SW 1271 (cell line): ENCODE results near the gene TGFBI.

Experiments used
- DNase-seq, 2 experiments: peaks; one replicate each; lab custom pipeline; 2025; lab: John Stamatoyannopoulos, UW

TGFBI gene

DNA sequence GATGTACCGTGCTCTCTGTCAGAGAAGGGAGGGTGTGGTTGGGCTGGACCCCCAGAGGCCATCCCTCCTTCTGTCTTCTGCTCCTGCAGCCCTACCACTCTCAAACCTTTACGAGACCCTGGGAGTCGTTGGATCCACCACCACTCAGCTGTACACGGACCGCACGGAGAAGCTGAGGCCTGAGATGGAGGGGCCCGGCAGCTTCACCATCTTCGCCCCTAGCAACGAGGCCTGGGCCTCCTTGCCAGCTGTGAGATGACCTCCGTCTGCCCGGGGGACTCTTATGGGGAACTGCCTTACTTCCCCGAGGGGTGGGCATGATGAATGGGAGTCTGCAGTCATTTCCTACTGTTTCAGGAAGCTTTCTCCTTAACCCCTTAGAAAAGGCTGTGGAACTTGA lies 17.5 kb downstream of the TGFBI start:
- no peak for DNase-seq

DNA sequence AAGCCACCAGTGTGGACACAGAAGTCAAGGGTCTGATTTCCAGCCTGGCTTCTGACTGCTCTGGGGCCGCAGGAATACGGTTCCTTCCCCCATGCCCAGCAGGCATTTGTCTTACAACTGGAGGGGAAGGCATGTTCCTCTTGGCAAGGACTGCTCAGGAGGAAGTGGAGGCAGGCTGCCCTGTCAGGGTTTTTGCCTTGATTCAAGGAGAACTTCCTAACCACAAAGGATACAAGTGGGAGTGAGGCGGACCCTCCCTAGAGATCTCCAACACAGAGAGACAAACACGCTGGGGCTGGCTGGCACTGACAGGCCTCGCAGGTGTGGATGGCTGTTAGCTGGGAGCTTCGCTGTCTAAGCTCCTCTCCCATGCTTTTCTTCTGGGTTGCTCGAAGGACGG lies 19.1 kb downstream of the TGFBI start:
- no peak for DNase-seq

DNA sequence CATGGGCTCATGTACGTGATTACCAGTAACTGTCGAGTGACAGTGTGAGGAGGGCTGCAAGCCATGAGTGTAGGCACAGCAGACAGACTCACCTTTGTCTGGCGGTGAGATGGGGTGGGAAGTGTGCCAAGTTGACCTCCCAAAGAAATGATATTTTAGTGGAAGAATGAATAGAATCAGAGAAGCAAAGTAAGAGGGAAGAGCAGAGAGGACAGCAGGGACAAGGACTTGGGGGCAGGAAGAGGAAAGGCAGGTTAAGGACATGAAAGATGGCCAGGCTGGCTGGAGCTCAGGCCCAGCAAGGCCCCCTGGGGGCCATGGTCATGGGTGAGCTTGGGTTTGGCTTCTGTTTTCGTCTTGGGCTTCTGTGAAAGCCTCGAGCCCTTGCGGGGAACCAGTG lies 20.2 kb downstream of the TGFBI start:
- no peak for DNase-seq

DNA sequence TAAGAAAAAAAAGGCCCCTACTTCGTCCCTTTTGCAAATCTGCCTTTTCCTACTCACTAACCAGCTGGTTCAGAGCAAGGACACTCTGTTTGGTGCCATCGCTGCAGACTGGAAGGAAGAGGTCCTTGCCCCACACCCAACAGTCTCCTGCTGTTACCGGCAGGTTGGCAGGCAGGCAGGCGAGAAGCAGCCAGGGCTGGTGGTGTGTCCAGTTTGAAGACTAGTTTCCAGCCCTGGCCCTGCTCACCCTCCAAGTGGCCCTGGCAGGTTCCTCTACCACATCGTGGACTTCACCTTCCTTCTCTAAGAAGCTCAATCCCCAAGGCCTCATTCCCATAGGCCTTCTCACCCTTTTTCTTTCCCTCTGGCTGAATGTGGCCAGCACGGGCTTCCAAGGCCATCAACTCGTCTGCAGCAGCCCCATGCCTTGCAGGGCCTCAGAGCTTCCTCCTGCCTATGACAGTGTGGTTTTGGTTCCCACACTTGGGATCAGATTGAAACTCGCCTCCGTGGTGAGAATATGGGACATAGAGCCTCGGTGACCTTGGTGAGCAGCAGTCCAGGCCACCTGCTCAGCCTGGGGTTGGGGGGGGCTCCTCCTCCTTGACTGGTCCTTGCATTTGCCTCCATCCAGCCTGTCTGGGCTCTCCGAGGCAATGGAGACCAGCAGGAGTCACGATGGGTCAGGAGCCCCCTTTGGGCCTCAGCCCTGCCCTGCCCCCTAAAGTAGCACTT lies 22.9 kb downstream of the TGFBI start:
- DNase-seq = no peak

DNA sequence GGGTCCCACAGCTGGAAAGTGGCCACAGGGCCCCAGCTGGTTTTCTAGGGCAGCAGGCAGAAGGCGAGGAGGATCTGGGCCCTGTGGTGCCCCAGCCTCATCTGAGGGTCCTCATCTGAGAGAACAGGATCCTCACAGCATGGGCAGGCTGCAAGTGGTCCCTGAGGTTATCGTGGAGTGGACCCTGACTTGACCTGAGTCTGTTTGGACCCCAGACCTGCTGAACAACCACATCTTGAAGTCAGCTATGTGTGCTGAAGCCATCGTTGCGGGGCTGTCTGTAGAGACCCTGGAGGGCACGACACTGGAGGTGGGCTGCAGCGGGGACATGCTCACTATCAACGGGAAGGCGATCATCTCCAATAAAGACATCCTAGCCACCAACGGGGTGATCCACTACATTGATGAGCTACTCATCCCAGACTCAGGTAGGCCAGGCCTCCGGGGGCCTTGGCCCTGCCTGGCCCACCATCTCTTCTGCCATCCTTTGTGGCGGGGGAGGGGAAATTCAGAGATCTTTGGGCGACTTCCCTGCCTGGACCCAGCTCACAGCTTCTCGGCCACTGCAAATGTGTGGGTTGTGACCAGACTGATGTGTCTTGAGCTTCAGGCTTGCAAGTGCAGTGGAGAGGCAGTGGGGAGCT lies 24.0 kb downstream of the TGFBI start:
- no peak for DNase-seq

DNA sequence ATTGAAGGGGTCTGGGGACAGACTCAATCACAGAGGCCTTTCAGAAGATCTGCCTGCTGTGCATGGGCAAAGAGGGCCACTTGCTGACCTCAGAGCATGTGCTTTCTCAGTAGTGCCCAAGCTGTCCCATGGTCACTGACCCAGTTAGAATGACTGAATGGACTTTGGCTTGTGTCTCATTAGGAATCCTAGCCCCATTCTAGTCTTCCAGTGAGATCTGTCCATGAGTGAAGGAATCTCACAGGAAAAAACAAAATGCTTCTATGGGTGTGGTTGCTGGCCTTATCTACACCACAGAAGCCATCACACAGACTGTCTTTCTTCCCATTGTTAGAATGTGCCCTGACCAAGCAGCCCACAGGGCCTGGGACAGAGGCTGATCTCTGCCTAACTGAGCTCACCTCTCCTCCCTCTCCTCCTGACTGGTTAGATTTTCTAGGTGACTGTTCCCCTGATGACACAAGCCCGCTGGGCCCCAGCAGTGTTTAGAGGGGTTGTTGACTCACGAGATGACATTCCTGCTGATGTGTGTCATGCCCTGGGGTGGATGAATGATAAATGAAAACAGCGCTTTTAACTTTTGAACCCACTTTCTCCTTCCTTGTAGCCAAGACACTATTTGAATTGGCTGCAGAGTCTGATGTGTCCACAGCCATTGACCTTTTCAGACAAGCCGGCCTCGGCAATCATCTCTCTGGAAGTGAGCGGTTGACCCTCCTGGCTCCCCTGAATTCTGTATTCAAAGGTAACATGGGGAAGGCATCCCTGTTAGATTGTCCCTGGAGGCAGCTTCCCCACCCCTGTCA lies 24.8 kb downstream of the TGFBI start:
- peak; percentile 93 to 96 for DNase-seq

DNA sequence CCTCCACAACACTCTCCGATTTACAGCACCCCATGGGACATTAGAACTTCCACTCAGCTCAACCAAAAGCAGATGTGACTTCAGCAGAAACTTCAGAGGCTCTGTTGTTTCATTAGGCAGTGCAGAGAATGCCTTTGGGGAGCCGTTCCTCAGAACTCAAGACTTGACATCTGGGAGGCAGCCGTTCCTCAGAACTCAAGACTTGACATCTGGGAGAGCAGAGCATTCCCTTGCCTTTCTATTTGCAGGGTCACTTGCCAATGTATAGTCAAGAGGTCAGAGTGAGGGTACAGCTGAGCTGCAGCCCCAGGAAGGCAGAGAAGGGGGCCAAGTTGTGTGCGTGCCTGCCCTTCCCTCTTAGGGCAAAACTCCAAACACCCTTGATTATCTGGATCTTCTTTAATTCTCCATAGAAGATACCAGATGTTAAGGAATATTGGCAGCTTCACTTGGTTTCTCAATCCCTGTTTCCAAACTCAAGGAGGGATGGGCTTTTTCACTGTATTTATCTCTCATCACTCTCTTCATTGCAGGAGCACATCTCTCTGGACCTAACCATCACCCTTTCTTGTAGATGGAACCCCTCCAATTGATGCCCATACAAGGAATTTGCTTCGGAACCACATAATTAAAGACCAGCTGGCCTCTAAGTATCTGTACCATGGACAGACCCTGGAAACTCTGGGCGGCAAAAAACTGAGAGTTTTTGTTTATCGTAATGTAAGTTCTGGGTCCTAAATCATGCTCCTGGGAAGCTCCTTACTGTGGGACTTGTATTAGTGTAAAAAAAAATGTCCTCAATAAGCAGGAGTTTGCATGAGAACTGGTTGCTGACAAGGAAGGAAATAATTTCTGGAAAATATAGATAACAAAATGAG lies 25.6 kb downstream of the TGFBI start:
- no peak for DNase-seq

DNA sequence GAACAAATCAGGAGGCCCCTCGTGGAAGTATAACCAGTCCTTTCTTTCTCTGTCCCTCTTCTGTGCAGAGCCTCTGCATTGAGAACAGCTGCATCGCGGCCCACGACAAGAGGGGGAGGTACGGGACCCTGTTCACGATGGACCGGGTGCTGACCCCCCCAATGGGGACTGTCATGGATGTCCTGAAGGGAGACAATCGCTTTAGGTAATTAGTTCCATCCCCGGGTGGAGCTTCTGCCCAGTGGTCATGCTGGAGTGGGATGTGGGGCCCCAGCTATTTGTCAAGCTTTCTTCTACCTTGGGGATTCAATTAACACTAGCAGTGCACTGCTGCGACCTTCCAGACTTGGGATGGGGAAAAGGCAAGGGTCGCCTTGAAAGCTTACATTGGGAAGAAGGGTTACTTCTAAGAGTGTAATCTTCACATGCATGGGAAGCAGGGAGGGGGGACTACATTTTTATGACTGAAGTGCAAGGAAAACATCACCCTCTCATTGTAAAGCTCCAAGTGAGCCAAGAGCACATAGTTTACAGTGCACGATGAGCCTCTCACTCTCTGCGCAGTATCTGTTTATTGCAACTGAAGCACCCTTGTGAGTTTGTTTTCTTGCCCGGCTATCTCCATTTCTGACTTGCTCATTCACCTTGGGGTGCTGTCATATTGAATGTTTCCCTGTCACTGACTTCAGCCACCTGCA lies 27.0 kb downstream of the TGFBI start:
- no peak for DNase-seq

DNA sequence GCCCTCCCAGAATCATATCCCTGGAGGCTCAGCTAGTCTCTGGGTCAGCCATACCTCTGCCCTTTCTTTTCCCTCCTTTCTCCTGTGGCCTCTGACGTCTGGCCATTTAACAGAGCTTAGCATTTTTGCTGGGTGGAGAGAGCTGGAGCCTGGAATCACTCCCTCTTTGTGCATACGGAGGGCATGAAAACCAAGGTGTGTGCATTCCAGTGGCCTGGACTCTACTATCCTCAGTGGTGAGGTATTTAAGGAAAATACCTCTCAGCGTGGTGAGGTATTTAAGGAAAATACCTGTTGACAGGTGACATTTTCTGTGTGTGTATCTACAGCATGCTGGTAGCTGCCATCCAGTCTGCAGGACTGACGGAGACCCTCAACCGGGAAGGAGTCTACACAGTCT lies 27.5 kb downstream of the TGFBI start:
- DNase-seq = no peak

DNA sequence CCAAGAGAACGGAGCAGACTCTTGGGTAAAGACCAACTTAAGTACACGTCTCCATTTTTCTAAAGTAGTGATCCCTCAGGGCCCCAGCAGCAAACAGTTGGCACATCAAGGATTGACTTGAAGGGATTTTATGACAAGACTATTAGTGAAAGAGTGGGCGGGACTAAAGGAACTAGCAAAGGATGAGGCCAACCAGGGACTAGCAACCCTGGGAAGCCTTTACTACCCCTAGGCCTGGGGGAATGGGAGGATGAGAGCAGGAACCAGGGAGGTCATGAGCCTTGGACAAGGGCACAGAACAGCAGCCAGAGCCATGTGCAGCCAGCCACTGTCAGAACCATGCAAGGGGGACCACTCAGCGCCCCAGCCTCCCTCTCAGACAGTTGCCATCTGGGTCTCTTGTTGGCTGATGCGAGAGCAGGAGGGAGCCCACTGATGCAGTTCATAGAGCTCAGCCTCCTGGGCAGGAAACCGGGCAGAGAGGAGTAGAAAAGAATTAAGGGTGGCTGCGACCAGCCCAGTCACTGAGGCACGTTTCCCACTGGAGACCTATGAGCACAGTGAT lies 28.1 kb downstream of the TGFBI start:
- DNase-seq = no peak

DNA sequence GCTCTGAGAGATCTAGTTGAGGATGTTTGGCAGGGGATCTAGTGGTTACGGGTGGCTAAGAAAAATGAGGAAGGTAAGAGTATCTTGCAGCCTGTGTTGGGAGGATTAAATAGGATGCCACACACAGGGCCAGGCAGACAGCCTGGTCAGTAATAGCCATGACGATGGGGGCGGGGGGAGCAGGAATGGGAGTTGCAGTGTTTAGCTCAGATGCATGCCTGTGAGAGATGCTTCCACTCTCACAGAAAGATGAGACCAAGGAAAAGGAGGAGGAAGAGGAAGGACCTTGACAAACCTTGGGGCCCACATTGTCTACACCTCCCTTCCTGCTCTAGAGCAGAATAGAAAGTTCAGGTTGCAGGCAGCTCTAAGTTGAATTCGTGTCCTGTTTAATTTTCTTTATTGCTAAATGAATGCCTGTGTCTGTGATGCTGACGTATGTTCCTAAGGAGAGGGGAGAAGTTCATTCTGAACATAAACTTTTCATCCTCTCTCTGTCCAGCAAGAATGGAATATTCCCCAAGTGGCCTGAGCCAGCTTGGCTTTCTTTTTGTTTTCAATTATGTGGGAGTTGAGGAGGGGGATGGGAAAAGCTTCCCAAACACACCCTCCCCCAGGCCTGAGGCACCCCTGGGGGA lies 28.7 kb downstream of the TGFBI start:
- DNase-seq = no peak

DNA sequence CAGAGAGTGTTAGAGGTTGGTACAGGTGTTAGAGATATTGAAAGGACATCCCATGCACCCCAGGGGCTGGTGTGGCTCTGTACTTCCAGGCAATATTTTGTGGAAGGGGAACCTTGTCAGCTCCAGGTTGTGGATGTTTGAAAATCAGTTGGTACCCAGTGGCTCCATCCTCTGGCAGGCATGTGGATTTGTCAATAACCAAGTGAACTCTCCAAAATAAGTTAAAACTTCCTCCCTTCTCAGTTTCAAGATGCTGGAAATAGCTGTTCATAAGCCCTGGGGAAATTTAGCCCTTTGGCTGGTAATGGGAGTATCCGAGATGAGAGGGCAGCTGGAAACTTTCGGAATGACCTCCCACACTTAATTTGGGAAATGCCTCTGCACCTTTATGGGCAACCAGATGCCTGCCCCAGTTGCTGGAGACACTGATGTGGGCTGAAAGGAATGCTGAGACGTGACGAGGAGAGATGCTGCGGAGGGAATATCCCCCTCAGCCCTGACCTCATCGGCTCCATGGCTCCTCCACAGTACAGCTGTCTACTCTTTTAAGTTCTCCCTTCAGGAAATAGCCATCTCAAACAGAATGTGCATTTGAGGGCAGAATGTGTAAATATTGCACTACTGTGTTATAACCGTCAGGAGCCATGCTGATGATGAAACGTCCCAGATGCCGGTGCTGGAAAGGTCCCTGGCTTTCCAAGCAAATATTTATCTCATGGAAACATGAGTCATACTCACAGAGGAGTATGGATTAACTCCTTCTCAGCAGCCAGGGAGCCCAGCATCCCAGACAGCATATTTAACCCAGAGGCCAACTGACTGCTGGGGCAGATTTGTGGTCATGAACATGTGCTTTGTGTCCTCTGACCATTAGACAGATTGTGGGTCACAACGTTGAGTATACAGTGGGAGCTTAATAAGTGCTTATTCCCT lies 29.5 kb downstream of the TGFBI start:
- peak; percentile 37 to 77 for DNase-seq

DNA sequence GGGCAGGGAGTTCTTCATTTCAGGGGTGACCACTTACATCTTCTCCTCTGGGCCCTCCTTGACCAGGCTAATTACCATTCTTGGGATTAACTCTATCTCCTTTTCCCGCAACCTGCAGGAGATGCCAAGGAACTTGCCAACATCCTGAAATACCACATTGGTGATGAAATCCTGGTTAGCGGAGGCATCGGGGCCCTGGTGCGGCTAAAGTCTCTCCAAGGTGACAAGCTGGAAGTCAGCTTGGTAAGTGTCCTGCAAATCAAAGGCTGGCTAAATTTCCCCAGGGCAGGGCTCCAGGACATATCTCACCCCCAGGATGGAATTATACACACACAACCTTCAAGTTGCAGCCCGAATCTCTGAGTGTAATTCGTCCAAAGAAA lies 30.2 kb downstream of the TGFBI start:
- DNase-seq = no peak

DNA sequence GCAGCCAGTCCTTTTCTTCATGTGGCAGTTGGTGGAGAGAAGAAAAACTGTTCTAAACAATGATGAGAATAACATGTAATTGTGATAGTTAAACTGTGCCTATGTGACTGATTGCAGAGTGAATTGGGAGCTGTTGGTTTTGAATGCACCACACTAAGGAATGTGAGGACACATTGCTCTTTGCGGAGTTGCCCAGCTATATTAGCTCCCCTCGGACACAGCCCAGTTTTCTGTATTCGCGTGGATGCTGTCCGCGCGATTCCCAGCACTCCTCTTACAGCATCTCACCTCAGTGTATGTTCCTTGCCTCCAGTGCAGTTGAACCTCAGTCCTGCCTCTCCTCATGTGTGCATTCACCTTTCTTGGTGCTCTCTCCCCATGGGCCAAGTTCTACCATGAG lies 32.2 kb downstream of the TGFBI start:
- no peak for DNase-seq

DNA sequence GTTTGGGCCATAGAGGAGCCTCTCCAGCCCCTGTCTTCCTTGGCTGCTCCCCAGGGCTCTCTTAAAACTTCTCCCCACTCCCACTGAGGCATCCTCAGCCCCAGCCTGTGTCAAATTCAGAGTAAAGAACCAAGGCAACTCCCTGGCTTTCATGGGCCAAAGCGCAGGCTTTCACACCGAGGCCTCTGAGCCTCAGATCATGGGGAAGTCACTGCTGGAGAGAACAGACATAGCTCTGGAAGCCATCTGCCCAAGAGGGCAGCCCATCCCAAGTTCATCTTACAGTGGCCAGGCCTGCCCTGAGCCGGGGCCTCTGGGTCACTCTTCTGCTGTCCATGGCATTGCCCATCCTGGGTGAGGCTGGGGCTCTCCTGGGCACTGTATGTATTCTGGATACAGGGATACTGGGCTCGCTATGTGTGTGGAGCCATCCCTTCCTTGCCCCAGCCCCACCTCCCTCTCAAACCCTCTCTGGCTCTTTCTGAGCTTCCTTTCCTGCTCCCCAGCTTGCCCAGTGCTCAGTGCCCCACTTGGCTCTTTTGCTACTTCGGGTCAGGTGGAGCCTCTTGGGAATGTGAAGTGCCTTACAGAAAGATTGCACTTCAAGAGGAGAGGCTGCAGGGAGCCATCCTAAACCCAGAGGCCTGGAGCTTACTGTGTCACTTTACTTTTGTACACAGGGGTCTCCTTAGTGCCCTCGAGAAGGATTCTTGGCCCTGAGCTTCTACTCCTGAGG lies 33.0 kb downstream of the TGFBI start:
- no peak for DNase-seq

DNA sequence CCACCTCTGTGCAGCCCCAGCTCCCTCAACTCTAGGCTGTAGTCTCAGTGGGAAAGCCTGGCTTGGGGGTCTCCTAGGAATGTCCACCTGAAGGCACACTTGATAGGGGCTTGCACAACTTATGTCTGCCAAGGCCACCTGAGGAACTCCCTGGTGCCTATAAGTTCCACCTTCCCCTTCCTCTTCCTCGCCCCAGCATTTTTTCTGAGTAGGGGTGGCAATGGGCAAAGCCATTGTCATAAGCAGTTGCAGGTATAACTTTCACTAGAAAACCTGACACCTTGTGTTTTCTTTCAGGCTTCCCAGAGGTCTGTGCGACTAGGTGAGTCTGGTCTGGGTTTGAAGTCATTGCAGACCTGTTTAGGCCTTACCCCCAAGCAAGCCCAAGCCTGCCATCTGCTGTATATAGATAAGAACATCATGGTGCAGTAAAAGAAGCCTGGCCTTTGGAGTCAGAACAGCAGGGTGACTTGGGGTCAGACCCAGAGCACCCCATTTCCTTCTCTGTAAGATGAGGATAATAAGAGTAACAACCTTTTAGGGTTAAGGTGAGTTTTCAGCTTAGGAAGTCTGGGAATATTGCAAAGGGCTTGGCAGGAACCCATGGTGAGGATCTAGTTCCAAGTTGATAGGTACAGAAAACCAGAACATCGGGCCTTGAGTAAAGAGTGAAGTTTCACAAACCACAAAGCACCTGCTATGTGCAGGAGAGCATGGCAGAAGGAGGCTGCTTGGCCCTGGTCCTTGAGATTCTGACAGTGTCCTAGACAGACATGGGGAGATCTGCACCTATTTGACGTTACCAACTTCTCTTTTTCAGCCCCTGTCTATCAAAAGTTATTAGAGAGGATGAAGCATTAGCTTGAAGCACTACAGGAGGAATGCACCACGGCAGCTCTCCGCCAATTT lies 33.8 kb downstream of the TGFBI start:
- peak; percentile 25 to 71 for DNase-seq

DNA sequence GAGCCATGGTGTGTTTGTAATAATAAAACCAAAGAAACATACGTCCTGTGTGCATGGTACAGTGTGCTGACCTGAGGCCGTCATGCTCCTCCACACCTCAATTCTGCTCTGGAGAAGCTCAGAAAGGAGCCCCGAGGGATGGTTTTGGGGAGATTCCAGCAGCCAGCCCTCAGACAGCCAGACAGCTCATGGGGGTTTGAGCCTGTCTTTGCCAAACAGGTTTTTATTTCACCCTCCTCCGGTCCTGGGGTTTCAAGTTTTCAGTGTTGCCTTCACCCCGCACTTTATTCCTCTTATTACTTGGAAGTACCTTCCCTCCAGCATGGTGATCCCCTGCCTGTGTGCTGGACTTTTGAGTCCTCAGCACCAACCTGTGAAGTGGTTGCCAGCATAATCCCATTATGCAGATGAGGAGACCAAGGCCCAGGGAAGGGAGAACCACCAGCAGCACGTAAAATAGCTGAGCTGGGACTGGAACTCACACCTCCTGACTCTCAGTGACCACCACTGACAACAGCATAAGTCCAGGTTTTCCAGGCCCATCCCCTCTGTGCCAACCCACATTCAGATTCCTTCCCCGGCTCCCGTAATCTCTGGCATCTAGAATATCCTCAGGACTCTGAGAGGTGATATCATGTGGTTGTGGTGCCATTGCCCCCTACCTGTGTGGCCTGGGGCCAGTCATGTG lies 35.1 kb downstream of the TGFBI start:
- no peak for DNase-seq
